Measurements from ENCODE around the gene APBB1. TPM values are rescaled to one million over a fixed set of nuclear protein-coding genes. Genes with fewer than 3 reads are reported as not detected.

Gene APBB1
- 17.8 to 20.8 TPM (median 19.5 TPM) in 5 replicates for total RNA-seq (2022; extraction: Qiagen RNA extraction)

GRCh38 chr11:6419009-6419631, at the start of gene APBB1:
Gene APBB1 (minus strand): TSS chr11:6419094. CDS start chr11:6411347, 7,747 bp downstream.

GRCh38 chr11:6440906-6441358, 22.0 kb upstream of the APBB1 start, which contains the start of gene HPX:
Gene HPX (minus strand): TSS chr11:6440987. CDS start chr11:6440963, 24 bp downstream.

GRCh38 chr11:6389905-6390717, 28.8 kb downstream of the APBB1 start, which contains the start of gene SMPD1:
Gene SMPD1 (plus strand): TSS chr11:6390474. CDS start chr11:6390599, 125 bp downstream.

Other genes starting within 250 kb of the APBB1 start
- gene OR52B2, start 248.8 kb downstream of the APBB1 start, total RNA-seq (2022; extraction: Qiagen RNA extraction) = not detected in 5 replicates
- gene OR52W1, start 219.9 kb downstream of the APBB1 start, total RNA-seq (2022; extraction: Qiagen RNA extraction) = not detected in 5 replicates
- not detected in 5 replicates for gene C11orf42, start 213.5 kb downstream of the APBB1 start, total RNA-seq (2022; extraction: Qiagen RNA extraction)
- gene FHIP1B, start 184.5 kb downstream of the APBB1 start, total RNA-seq (2022; extraction: Qiagen RNA extraction) = 11.6 to 19.5 TPM (median 16.9 TPM) in 5 replicates
- gene CNGA4, start 180.0 kb downstream of the APBB1 start, total RNA-seq (2022; extraction: Qiagen RNA extraction) = 0.03 to 0.08 TPM (median 0.06 TPM) in 3 of 5 replicates, not detected in the others
- gene CCKBR, start 159.3 kb downstream of the APBB1 start, total RNA-seq (2022; extraction: Qiagen RNA extraction) = not detected in 5 replicates
- gene CAVIN3, start 98.6 kb downstream of the APBB1 start, total RNA-seq (2022; extraction: Qiagen RNA extraction) = 25.5 to 34.4 TPM (median 26.7 TPM) in 5 replicates
- gene SMPD1, start 28.6 kb downstream of the APBB1 start, total RNA-seq (2022; extraction: Qiagen RNA extraction) = 8.9 to 11.8 TPM (median 10.5 TPM) in 5 replicates
- 0.41 to 0.71 TPM (median 0.53 TPM) in 5 replicates for gene HPX, start 21.9 kb upstream of the APBB1 start, total RNA-seq (2022; extraction: Qiagen RNA extraction)
- gene TRIM3, start 54.8 kb upstream of the APBB1 start, total RNA-seq (2022; extraction: Qiagen RNA extraction) = 13.7 to 19.7 TPM (median 19.0 TPM) in 5 replicates
- gene ARFIP2, start 62.2 kb upstream of the APBB1 start, total RNA-seq (2022; extraction: Qiagen RNA extraction) = 50.8 to 56.6 TPM (median 53.6 TPM) in 5 replicates
- 30.1 to 34.2 TPM (median 32.9 TPM) in 5 replicates for gene TIMM10B, start 62.4 kb upstream of the APBB1 start, total RNA-seq (2022; extraction: Qiagen RNA extraction)
- 2.2 to 3.0 TPM (median 2.8 TPM) in 5 replicates for gene DNHD1, start 78.2 kb upstream of the APBB1 start, total RNA-seq (2022; extraction: Qiagen RNA extraction)
- gene RRP8, start 184.5 kb upstream of the APBB1 start, total RNA-seq (2022; extraction: Qiagen RNA extraction) = 23.2 to 35.1 TPM (median 30.5 TPM) in 5 replicates
- gene ILK, start 184.7 kb upstream of the APBB1 start, total RNA-seq (2022; extraction: Qiagen RNA extraction) = 111 to 117 TPM (median 114 TPM) in 5 replicates
- gene TAF10, start 193.1 kb upstream of the APBB1 start, total RNA-seq (2022; extraction: Qiagen RNA extraction) = 171 to 245 TPM (median 223 TPM) in 5 replicates
- 39.1 to 45.9 TPM (median 42.1 TPM) in 5 replicates for gene TPP1, start 200.3 kb upstream of the APBB1 start, total RNA-seq (2022; extraction: Qiagen RNA extraction)
- gene DCHS1, start 236.7 kb upstream of the APBB1 start, total RNA-seq (2022; extraction: Qiagen RNA extraction) = 0.07 to 0.08 TPM (median 0.07 TPM) in 5 replicates

All from A549 treated with AZD2906 at 1 μM for 4 hours (cell line).